ENCODE results near the gene SMNDC1.

The SMNDC1 gene

DNA sequence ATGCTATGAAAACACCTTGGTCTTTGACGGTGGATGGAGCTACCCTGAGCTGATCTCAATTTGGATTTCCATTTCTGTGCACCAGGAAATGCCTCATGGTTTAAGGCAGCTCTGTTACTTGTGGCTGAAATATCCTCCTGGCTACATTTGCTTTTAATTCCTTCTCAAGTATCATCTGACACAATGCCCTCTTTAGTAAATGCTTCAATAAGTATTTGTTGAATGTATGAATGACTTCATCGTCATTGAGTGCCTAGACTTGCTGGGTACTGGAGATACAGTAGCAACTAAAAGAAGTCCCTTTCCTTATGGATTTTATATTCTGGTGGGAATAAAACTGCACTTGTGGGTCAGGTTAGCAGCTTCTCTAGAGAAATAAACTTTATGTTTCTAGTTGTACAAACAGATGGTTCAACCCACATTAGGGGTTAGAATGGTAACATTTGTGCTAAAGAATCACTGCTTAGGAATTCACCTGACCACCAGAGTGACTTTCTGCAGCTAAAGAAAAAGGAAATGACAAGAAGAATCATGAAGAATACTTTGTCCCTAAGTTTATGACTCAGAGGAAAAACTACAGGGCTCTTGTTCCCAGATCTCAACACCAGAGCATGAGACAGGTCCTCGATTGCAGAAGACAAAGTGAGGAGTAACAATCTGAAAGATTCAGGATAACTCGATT, 21.8 kb upstream of the SMNDC1 start:
- H3K4me1 ChIP-seq (ENCODE audit: control insufficient read depth in 1 of 2, insufficient read depth in 2 of 2, low read length in 2 of 2) = no peaks in the 10 kb centered on the region
- H3K9me3 ChIP-seq (ENCODE audit: control insufficient read depth in 1 of 2, low read length in 2 of 2) = peaks cover 0 to 22% of the 10 kb centered on the region in 2 donors
- H3K27ac ChIP-seq (ENCODE audit: low read length) = no peak overlapping the region
- H3K4me3 ChIP-seq (ENCODE audit: low read depth in 1 of 2, low read length in 2 of 2) = no peak overlapping the region
- H3K27me3 ChIP-seq (ENCODE audit: low read depth, low read length) = no peaks in the 10 kb centered on the region
- no peaks in the 10 kb centered on the region for H3K36me3 ChIP-seq (ENCODE audit: control insufficient read depth in 1 of 2, insufficient read depth in 2 of 2, low read length in 2 of 2)

DNA sequence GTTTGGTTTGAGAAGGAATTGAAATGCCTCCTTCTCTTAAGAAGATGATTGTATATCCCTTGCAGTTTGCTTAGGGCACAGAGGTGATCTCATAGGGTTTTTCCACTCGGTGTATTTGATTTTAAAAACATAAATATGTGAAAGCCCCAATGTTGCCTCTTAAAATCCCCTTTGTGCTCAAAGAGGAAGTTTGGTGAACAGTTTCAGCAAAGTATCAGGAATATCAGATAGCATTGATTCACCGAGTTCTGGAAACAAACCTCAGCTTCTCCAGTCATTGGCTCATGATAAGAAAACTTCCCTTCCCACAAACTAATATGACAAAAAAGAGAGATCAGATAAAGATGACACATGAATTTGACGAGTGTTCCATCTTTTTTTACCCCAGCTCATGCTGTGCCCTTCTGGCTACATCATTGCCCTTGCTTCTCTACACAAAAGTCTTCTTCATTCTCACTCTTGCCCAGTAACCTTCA, 20.1 kb upstream of the SMNDC1 start:
- H3K27ac ChIP-seq (ENCODE audit: low read length) = no peak overlapping the region
- H3K27me3 ChIP-seq (ENCODE audit: low read depth, low read length) = no peaks in the 10 kb centered on the region
- H3K36me3 ChIP-seq (ENCODE audit: control insufficient read depth in 1 of 2, insufficient read depth in 2 of 2, low read length in 2 of 2) = no peaks in the 10 kb centered on the region
- H3K4me1 ChIP-seq (ENCODE audit: control insufficient read depth in 1 of 2, insufficient read depth in 2 of 2, low read length in 2 of 2) = no peaks in the 10 kb centered on the region
- no peak overlapping the region for H3K4me3 ChIP-seq (ENCODE audit: low read depth in 1 of 2, low read length in 2 of 2)
- H3K9me3 ChIP-seq (ENCODE audit: control insufficient read depth in 1 of 2, low read length in 2 of 2) = peaks cover 0 to 12% of the 10 kb centered on the region in 2 donors

DNA sequence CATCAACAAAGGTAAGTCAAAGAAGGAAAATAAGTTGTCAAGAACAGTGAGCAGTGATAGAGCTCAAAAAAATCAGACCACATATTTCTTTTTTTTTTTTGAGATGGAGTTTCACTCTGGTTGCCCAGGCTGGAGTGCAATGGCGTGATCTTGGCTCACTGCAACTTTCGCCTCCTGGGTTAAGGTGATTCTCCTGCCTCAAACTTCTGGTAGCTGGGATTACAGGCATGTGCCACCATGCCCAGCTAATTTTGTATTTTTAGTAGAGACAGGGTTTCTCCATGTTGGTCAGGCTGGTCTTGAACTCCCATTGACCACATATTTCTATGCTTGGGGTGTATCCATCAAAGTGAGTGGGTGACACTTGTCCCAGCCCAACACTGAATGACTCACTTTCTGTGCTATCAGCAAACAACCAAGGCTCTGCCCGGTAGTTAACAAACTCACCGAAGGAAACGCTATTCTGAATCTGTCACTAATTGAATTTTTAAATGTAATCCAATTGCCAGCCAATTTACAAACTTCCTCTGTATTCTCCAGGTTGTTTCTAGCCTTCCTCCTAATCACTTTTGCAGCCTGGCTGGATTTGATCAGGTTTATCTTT, 19.6 kb upstream of the SMNDC1 start:
- H3K27me3 ChIP-seq (ENCODE audit: low read depth, low read length) = no peaks in the 10 kb centered on the region
- no peak overlapping the region for H3K4me3 ChIP-seq (ENCODE audit: low read depth in 1 of 2, low read length in 2 of 2)
- no peak overlapping the region for H3K27ac ChIP-seq (ENCODE audit: low read length)
- peaks cover 0 to 8% of the 10 kb centered on the region in 2 donors for H3K9me3 ChIP-seq (ENCODE audit: control insufficient read depth in 1 of 2, low read length in 2 of 2)
- no peaks in the 10 kb centered on the region for H3K4me1 ChIP-seq (ENCODE audit: control insufficient read depth in 1 of 2, insufficient read depth in 2 of 2, low read length in 2 of 2)
- H3K36me3 ChIP-seq (ENCODE audit: control insufficient read depth in 1 of 2, insufficient read depth in 2 of 2, low read length in 2 of 2) = no peaks in the 10 kb centered on the region

DNA sequence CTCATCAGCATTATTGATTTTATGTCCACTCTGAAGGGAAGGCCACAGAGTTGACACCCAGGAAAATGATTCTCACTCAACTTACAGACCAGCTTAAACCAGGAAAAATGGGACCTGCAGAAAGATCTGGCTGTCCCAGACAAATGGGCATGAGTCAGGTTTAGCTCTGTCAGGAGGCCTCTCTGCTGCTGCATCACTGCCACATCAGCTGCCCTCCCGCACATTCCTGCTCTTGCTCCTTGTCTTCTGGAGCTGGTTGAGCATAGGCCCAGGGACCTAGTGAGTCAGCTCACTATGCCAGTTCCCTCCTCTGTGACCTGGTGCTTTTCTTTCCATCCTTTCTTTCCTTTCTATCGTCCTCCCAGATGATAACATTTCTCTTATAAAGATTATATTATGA, 18.8 kb upstream of the SMNDC1 start:
- peaks cover 0 to 7% of the 10 kb centered on the region in 2 donors for H3K9me3 ChIP-seq (ENCODE audit: control insufficient read depth in 1 of 2, low read length in 2 of 2)
- H3K4me1 ChIP-seq (ENCODE audit: control insufficient read depth in 1 of 2, insufficient read depth in 2 of 2, low read length in 2 of 2) = no peaks in the 10 kb centered on the region
- no peak overlapping the region for H3K27ac ChIP-seq (ENCODE audit: low read length)
- H3K36me3 ChIP-seq (ENCODE audit: control insufficient read depth in 1 of 2, insufficient read depth in 2 of 2, low read length in 2 of 2) = no peaks in the 10 kb centered on the region
- H3K4me3 ChIP-seq (ENCODE audit: low read depth in 1 of 2, low read length in 2 of 2) = no peak overlapping the region
- no peaks in the 10 kb centered on the region for H3K27me3 ChIP-seq (ENCODE audit: low read depth, low read length)

DNA sequence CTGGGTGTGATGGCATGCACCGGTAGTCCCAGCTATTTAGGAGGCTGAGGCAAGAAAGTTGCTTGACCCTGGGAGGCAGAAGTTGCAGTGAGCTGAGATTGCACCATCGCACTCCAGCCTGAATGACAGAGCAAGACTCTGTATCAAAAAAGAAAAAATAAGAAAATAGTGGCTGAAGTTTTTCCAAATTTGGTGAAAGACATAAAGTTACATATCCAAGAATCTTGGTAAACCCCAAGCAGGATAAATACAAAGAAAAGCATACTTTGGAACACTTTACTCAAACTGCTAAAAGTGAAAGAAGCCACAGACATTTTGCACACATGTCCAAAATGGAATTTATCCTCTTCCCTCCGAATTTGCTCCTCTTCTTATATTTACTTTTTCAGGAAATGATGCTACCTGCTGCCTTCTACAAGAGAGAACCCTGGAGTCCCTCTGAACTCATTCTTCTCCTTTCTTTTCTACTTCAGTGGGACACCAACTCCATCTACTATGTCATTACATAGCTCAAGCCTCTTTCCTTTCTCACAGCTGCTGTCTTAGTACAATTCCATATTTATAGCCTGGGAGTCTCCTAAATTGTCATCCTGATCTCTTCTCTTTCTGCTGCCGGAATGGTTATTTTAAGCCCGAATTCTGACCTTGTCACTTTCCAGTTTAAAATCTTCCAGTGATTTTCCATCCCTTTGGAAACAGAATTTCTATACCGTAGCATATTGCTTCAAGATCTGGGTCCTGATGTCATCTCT, 17.3 kb upstream of the SMNDC1 start:
- H3K4me1 ChIP-seq (ENCODE audit: control insufficient read depth in 1 of 2, insufficient read depth in 2 of 2, low read length in 2 of 2) = no peaks in the 10 kb centered on the region
- H3K36me3 ChIP-seq (ENCODE audit: control insufficient read depth in 1 of 2, insufficient read depth in 2 of 2, low read length in 2 of 2) = no peaks in the 10 kb centered on the region
- no peak overlapping the region for H3K27ac ChIP-seq (ENCODE audit: low read length)

DNA sequence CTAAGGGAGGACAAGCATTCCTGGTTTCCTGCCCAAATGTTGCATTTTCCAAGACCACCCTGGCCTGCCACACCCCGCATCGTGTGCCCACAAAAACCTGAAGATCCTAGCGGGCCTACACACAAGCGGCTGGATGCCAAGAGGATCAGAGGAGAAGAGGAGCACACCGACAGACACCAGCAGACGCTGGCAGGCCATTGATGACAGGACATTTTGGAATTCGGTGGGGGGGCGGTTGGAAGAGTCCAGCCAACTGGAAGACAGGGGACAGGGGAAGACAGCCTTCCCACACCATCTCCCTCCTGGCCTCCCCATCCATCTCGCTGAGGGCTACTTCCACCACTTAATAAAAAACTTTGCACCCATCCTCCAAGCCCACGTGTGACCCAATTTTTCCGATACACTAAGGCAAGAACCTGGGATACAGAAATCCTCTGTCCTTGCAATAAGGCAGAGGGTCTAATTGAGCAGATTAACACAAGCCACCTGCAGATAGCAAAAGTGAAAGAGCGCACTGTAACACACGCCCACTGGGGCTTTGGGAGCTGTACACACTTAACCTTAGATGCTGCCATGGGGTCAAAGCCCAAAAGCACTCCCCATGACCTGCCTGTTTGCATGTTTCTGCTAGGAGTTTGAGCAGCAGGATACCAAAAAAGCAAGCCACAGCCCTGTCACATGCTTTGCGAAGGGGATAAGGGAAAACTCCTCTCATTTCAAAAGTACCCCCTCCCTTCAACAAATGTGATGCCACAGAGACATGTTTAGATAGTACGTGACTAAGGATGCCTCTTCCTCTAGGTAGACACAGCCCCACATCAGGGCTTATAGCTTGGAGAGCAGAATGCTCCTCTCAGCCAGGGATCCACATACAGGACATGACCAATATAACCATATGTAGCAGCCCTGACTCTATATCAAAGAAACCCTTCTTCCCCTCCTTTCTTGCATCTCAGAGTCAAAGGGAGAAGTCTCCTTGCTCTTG, 13.4 kb upstream of the SMNDC1 start:
- peaks cover 0 to 7% of the 10 kb centered on the region in 2 donors for H3K9me3 ChIP-seq (ENCODE audit: control insufficient read depth in 1 of 2, low read length in 2 of 2)
- H3K4me1 ChIP-seq (ENCODE audit: control insufficient read depth in 1 of 2, insufficient read depth in 2 of 2, low read length in 2 of 2) = no peaks in the 10 kb centered on the region
- H3K27ac ChIP-seq (ENCODE audit: low read length) = no peak overlapping the region
- H3K36me3 ChIP-seq (ENCODE audit: control insufficient read depth in 1 of 2, insufficient read depth in 2 of 2, low read length in 2 of 2) = no peaks in the 10 kb centered on the region
- H3K4me3 ChIP-seq (ENCODE audit: low read depth in 1 of 2, low read length in 2 of 2) = no peak overlapping the region
- H3K27me3 ChIP-seq (ENCODE audit: low read depth, low read length) = no peaks in the 10 kb centered on the region

More for the DNA sequence above, 17.3 kb upstream of the SMNDC1 start:
- no peak overlapping the region for H3K4me3 ChIP-seq (ENCODE audit: low read depth in 1 of 2, low read length in 2 of 2)
- H3K27me3 ChIP-seq (ENCODE audit: low read depth, low read length) = no peaks in the 10 kb centered on the region
- H3K9me3 ChIP-seq (ENCODE audit: control insufficient read depth in 1 of 2, low read length in 2 of 2) = peaks cover 0 to 7% of the 10 kb centered on the region in 2 donors

DNA sequence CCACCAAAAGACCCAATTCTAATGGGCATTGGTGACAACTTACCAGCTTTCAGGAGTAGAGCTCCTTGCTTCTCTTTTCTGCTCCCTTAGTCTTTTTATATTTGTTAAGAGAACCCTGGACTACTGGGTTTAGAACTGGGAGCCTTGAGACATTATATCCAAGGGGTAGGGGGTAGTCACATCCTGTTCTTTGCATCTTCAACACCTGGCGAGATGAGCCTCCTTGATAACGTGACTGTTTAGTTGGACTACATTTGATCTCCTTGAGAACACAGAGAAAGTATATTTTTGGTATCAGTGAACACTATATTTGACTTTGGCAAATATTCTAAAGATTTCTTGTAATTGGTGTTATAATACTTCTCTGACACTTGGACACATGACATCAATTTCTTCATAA, 9.0 kb upstream of the SMNDC1 start:
- Histone ChIP-seq H3K27ac (ENCODE audit: low read length) (no peak overlapping the region), H3K36me3 (ENCODE audit: control insufficient read depth in 1 of 2, insufficient read depth in 2 of 2, low read length in 2 of 2) (no peaks in the 10 kb centered on the region), H3K27me3 (ENCODE audit: low read depth, low read length) (no peaks in the 10 kb centered on the region), H3K4me3 (ENCODE audit: low read depth in 1 of 2, low read length in 2 of 2) (no peak overlapping the region), H3K9me3 (ENCODE audit: control insufficient read depth in 1 of 2, low read length in 2 of 2) (no peaks in the 10 kb centered on the region), H3K4me1 (ENCODE audit: control insufficient read depth in 1 of 2, insufficient read depth in 2 of 2, low read length in 2 of 2) (no peaks in the 10 kb centered on the region)

DNA sequence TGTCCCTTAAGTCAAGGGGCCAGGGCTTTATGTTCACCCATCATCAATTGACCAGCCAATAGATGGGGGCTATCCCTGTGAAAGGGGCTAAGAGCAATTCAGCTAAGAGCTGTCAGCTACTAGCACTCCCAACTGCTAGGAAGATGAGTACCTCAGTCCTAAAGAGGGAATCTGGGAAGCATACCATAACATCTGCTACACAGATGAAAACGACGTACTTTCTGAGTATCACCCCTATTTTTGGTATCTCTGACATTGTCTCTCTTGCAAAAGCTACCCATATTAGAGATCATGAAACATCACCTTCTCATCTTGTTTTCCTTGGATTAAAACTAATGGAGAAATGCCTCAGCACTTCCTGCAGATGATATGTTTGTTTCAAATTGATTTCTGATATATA, 7.5 kb upstream of the SMNDC1 start:
- no peak overlapping the region for H3K27ac ChIP-seq (ENCODE audit: low read length)
- no peak overlapping the region for H3K4me3 ChIP-seq (ENCODE audit: low read depth in 1 of 2, low read length in 2 of 2)
- H3K4me1 ChIP-seq (ENCODE audit: control insufficient read depth in 1 of 2, insufficient read depth in 2 of 2, low read length in 2 of 2) = no peaks in the 10 kb centered on the region
- no peaks in the 10 kb centered on the region for H3K9me3 ChIP-seq (ENCODE audit: control insufficient read depth in 1 of 2, low read length in 2 of 2)
- H3K36me3 ChIP-seq (ENCODE audit: control insufficient read depth in 1 of 2, insufficient read depth in 2 of 2, low read length in 2 of 2) = no peaks in the 10 kb centered on the region
- H3K27me3 ChIP-seq (ENCODE audit: low read depth, low read length) = no peaks in the 10 kb centered on the region

DNA sequence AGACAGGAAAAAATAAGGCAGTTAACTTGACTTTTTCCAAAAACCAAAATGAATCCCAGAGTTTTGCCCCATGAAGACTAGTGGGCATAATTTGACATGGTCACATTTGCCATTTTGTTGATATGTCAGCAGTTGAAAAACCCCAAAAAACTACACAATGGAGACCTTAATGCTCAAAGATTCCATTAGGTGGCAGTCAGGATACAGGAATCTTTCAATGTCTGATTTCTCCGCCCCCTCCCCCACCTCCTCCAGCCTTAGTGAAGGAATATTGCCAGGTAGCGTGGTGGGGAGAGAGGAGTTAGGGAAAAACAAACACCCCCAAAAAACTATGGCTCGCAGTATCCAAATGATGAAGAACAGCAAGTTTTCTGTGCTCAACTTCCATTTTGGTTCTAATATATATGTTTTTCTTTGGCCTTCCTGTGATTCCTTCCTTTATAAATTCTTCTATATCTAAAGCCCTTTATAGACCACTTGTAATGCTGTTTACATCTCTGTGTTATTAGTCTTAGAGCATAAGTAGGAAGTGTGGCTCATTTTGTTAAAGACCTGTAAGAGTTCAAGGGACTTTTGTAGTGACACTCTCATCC, 6.7 kb upstream of the SMNDC1 start:
- no peaks in the 10 kb centered on the region for H3K27me3 ChIP-seq (ENCODE audit: low read depth, low read length)
- no peak overlapping the region for H3K27ac ChIP-seq (ENCODE audit: low read length)
- H3K36me3 ChIP-seq (ENCODE audit: control insufficient read depth in 1 of 2, insufficient read depth in 2 of 2, low read length in 2 of 2) = no peaks in the 10 kb centered on the region
- no peak overlapping the region for H3K4me3 ChIP-seq (ENCODE audit: low read depth in 1 of 2, low read length in 2 of 2)
- H3K9me3 ChIP-seq (ENCODE audit: control insufficient read depth in 1 of 2, low read length in 2 of 2) = no peaks in the 10 kb centered on the region
- no peaks in the 10 kb centered on the region for H3K4me1 ChIP-seq (ENCODE audit: control insufficient read depth in 1 of 2, insufficient read depth in 2 of 2, low read length in 2 of 2)

DNA sequence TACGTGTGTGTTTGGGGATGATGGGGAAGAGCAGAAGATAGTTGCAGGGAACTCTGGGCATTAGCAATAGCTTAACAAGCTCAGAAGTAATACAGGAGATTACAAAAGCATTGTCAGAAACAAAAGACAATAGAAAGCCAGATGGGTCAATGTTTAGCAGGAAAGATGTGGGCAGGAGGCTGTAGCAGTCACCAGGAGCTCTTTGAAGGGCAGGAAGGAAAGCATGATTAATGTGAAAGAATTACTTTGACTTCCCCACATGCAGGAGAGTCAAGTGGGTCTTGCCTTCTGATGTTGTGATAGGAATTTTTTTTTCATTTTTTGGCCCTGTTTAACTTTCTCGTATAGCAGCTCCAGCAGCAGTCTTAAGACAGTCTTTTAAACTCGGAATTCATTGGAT, 6.0 kb upstream of the SMNDC1 start:
- no peaks in the 10 kb centered on the region for H3K36me3 ChIP-seq (ENCODE audit: control insufficient read depth in 1 of 2, insufficient read depth in 2 of 2, low read length in 2 of 2)
- peaks cover 0 to 4% of the 10 kb centered on the region in 2 donors for H3K4me1 ChIP-seq (ENCODE audit: control insufficient read depth in 1 of 2, insufficient read depth in 2 of 2, low read length in 2 of 2)
- no peak overlapping the region for H3K4me3 ChIP-seq (ENCODE audit: low read depth in 1 of 2, low read length in 2 of 2)
- H3K27ac ChIP-seq (ENCODE audit: low read length) = no peak overlapping the region
- no peaks in the 10 kb centered on the region for H3K9me3 ChIP-seq (ENCODE audit: control insufficient read depth in 1 of 2, low read length in 2 of 2)
- H3K27me3 ChIP-seq (ENCODE audit: low read depth, low read length) = no peaks in the 10 kb centered on the region

Measured in muscle layer of duodenum (tissue), 2 donors.